Adrenal gland (tissue), 12 donors: ENCODE data around the gene SNCG. TPM values are rescaled to one million over a fixed set of nuclear protein-coding genes. Genes with fewer than 3 reads are reported as not detected.

ENCODE experiments used
- DNase-seq, 7 donors: peaks; one replicate each; pipeline ENCODE4 v3.0.0-alpha.2; 2019 to 2020
- H3K27ac ChIP-seq, 5 donors: fragments of 200-600 bp; sonication (generic) in 4 of 5; 1 replicate in 3 of 5; 2 replicates in 2 of 5; pipeline versions ENCODE4 v1.5.1 to v1.8.0; 2016 to 2020; ENCODE audit warnings: mild to moderate bottlenecking in 1 of 5
- H3K27me3 ChIP-seq: fragments of 200-600 bp; 2 replicates; pipeline ENCODE4 v1.8.0; 2021
- H3K36me3 ChIP-seq, 2 donors: fragments of 200-600 bp; replicated peaks in 1 of 2; 1 replicate in 1 of 2; 2 replicates in 1 of 2; pipeline versions ENCODE4 v1.5.1 to v1.8.0; 2018 to 2022
- H3K4me1 ChIP-seq, 2 donors: fragments of 200-600 bp; replicated peaks in 1 of 2; 1 replicate in 1 of 2; 2 replicates in 1 of 2; pipeline versions ENCODE4 v1.5.1 to v1.8.0; 2018 to 2021
- H3K4me3 ChIP-seq, 4 donors: fragments of 200-600 bp; sonication (generic) in 3 of 4; one replicate each; pipeline ENCODE4 v1.5.1; 2016 to 2018
- H3K9me3 ChIP-seq, 3 donors: fragments of 200-600 bp; sonication (generic) in 1 of 3; replicated peaks in 1 of 3; 1 replicate in 2 of 3; 2 replicates in 1 of 3; pipeline versions ENCODE4 v1.5.1 to v1.8.0; 2016 to 2021
- CTCF ChIP-seq, 6 experiments: fragments of 450-650 bp in 4 of 6; fragments of 200-600 bp in 2 of 6; sonication (generic) in 1 of 6; IDR thresholded peaks; 1 replicate in 5 of 6; 2 replicates in 1 of 6; pipeline versions ENCODE4 v1.5.1 to v1.8.0; 2016 to 2021; ENCODE audit warnings: antibody characterized with exemption in 6 of 6, mild to moderate bottlenecking in 2 of 6, moderate library complexity in 1 of 6
- POLR2A ChIP-seq, 2 donors: fragments of 450-650 bp; IDR thresholded peaks; one replicate each; pipeline ENCODE4 v1.6.1; 2017; ENCODE audit warnings: antibody characterized with exemption in 2 of 2, mild to moderate bottlenecking in 2 of 2, moderate library complexity in 1 of 2
- WGBS, 4 donors: extraction: QIAGEN DNeasy Blood & Tissue Kit in 2 of 4; methylation state at CpG; one replicate each; pipeline versions ENCODE4 v1.1.5 to v1.1.7; 2013 to 2017; 5-methylcytosine and 5-hydroxymethylcytosine counted together
- intact Hi-C, 2 donors: fragments of 100-400 bp; cut with DNase I; formaldehyde crosslinking; loops; one replicate each; pipeline versions ENCODE4 v1.14.1 to v1.15.0; 2022 to 2023
- polyA plus RNA-seq, 3 donors: library from polyadenylated mRNA; stranded (reverse); fragments of 200-250 nt in 2 of 3; fragments of 350-450 nt in 1 of 3; fragmentation: Illumina TruSeq in 1 of 3; extraction: RNeasy Lipid Tissue Mini Kit (QIAGEN cat#74804) in 1 of 3; gene quantifications; one replicate each; pipeline ENCODE4 v1.2.3, GENCODE V29; 2013 to 2014
- total RNA-seq, 9 donors: library from RNA; depleted of rRNA in 4 of 9; stranded (reverse); fragments of >200 nt in 4 of 9; fragments of 120-200 nt in 1 of 9; fragmentation: NEBNext Ultra II Directional in 1 of 9; extraction: Animal tissue kit (Norgen Biotek cat#: 25700) in 1 of 9; gene quantifications; one replicate each; pipeline versions ENCODE4 v1.1.0 to v1.2.4, GENCODE V29; 2013 to 2023
- donor health status: healthy with polysubstance abuse.
- donor health status: Bipolar disorder and iron deficiency.
- donor health status: DM: yes; HTN: yes; CAD: no.
- donor health status: DM: no; HTN: no; CAD: no.
- donor health status: DM: no; HTN: no; CAD: no.
- donor health status: DM: yes; HTN: yes; CAD: no.

Gene SNCG
- total and polyA plus RNA-seq, 12 donors, result 176 to 1,580 (median 448) TPM

GRCh38 chr10:86964061-86964846 is 5.9 kb downstream of the SNCG start:
- H3K9me3 ChIP-seq, result no peaks in the 10 kb centered on the region
- peak overlapping the region in 1 of 5 donors; percentile 13 for H3K27ac ChIP-seq
- no peaks in the 10 kb centered on the region for H3K36me3 ChIP-seq
- intact Hi-C loops, result no loop called here
- H3K4me3 ChIP-seq, result no peak overlapping the region
- DNase-seq, result peak in 5 of 7 donors; percentile 15 to 55 (median 40)
- TF ChIP-seq CTCF (IDR thresholded peaks at IDR 0.05) (no peak), POLR2A (IDR thresholded peaks at IDR 0.05) (no peak)
- H3K27me3 ChIP-seq, result no peaks in the 10 kb centered on the region
- WGBS, 4 donors, result 67 to 85% (median 76%) methylated on average over 4 to 13 of the region's 13 CpGs
- peaks cover 29 to 50% of the 10 kb centered on the region in 2 donors for H3K4me1 ChIP-seq

- H3K27ac ChIP-seq, result no peak overlapping the region
- no peak overlapping the region for H3K4me3 ChIP-seq
- 75 to 88% (median 83%) methylated on average over 2 of the region's 2 CpGs for WGBS, 4 donors
- H3K36me3 ChIP-seq, result no peaks in the 10 kb centered on the region
- H3K27me3 ChIP-seq, result no peaks in the 10 kb centered on the region
- no peaks in the 10 kb centered on the region for H3K9me3 ChIP-seq
- DNase-seq, result peak in 2 of 7 donors; percentile 14 to 51
- no peak for TF ChIP-seq CTCF (IDR thresholded peaks at IDR 0.05)
- no peak for TF ChIP-seq POLR2A (IDR thresholded peaks at IDR 0.05)
- intact Hi-C loops, result no loop called here
- peaks cover 29 to 50% of the 10 kb centered on the region in 2 donors for H3K4me1 ChIP-seq
Observed at GRCh38 chr10:86964847-86965190, 6.4 kb downstream of the SNCG start.

- TF ChIP-seq POLR2A (IDR thresholded peaks at IDR 0.05) (no peak), CTCF (IDR thresholded peaks at IDR 0.05) (no peak)
- Histone ChIP-seq H3K27ac (peak overlapping the region in 4 of 5 donors; percentile 38 to 98 (median 70)), H3K36me3 (no peaks in the 10 kb centered on the region), H3K27me3 (no peaks in the 10 kb centered on the region), H3K4me1 (peaks cover 27 to 46% of the 10 kb centered on the region in 2 donors), H3K4me3 (no peak overlapping the region), H3K9me3 (no peaks in the 10 kb centered on the region)
- WGBS, 4 donors, result 47 to 58% (median 56%) methylated on average over 10 to 11 of the region's 11 CpGs
- no peak for DNase-seq
- intact Hi-C loops, result no loop called here
Observed at GRCh38 chr10:86965986-86966654, 7.7 kb downstream of the SNCG start.

- Histone ChIP-seq H3K9me3 (no peaks in the 10 kb centered on the region), H3K36me3 (no peaks in the 10 kb centered on the region), H3K4me1 (peaks cover 33 to 55% of the 10 kb centered on the region in 2 donors), H3K4me3 (peak overlapping the region in 1 of 4 donors; percentile 74), H3K27me3 (no peaks in the 10 kb centered on the region), H3K27ac (peak overlapping the region in 3 of 5 donors; percentile 96 to 98 (median 97))
- 79 to 91% (median 86%) methylated on average over 6 to 7 of the region's 7 CpGs for WGBS, 4 donors
- intact Hi-C loops, result no loop called here
- no peak for TF ChIP-seq CTCF (IDR thresholded peaks at IDR 0.05)
- DNase-seq, result peak in 3 of 7 donors; percentile 26 to 57 (median 26)
Observed at GRCh38 chr10:86967481-86967941, 9.1 kb downstream of the SNCG start.
